Hepatocyte (in vitro differentiated cells): ENCODE measurements around the gene GRID1. TPM values are rescaled to one million over a fixed set of nuclear protein-coding genes. Genes with fewer than 3 reads are reported as not detected.

Source experiments
- DNase-seq: peaks from one replicate; pipeline ENCODE4 v3.0.0-alpha.2; 2016; ENCODE audit warnings: low spot score
- H2AFZ ChIP-seq: fragments of 200-600 bp; sonication (generic); 2 replicates; pipeline ENCODE4 v1.6.0; 2016; ENCODE audit warnings: antibody characterized with exemption, mild to moderate bottlenecking
- H3K27ac ChIP-seq: fragments of 200-600 bp; sonication (generic); 2 replicates; pipeline ENCODE4 v1.5.1; 2016; ENCODE audit warnings: mild to moderate bottlenecking
- H3K27me3 ChIP-seq: fragments of 200-600 bp; sonication (generic); 2 replicates; pipeline ENCODE4 v1.6.1; 2016
- H3K36me3 ChIP-seq: fragments of 200-600 bp; sonication (generic); replicated peaks from 2 replicates; pipeline ENCODE4 v1.5.1; 2016; ENCODE audit warnings: low read depth; ENCODE audit not compliant: insufficient read depth
- H3K4me1 ChIP-seq: fragments of 200-600 bp; sonication (generic); 2 replicates; pipeline ENCODE4 v1.5.1; 2016; ENCODE audit warnings: mild to moderate bottlenecking, moderate library complexity; ENCODE audit not compliant: insufficient read depth
- H3K4me2 ChIP-seq: fragments of 200-600 bp; sonication (generic); 2 replicates; pipeline ENCODE4 v1.6.0; 2016
- H3K4me3 ChIP-seq: fragments of 200-600 bp; sonication (generic); 2 replicates; pipeline ENCODE4 v1.5.1; 2016; ENCODE audit warnings: mild to moderate bottlenecking
- H3K79me2 ChIP-seq: fragments of 200-600 bp; sonication (generic); 2 replicates; pipeline ENCODE4 v1.6.0; 2017; ENCODE audit warnings: mild to moderate bottlenecking
- H3K9me2 ChIP-seq: fragments of 200-600 bp; sonication (generic); replicated peaks from 2 replicates; pipeline ENCODE4 v1.6.0; 2017; ENCODE audit warnings: mild to moderate bottlenecking; ENCODE audit not compliant: insufficient read depth
- H3K9me3 ChIP-seq: fragments of 200-600 bp; sonication (generic); 2 replicates; pipeline ENCODE4 v1.5.1; 2016; ENCODE audit warnings: low read depth, mild to moderate bottlenecking
- H4K20me1 ChIP-seq: fragments of 200-600 bp; sonication (generic); 2 replicates; pipeline ENCODE4 v1.6.0; 2016; ENCODE audit warnings: mild to moderate bottlenecking; ENCODE audit not compliant: insufficient read depth, poor library complexity, severe bottlenecking
- CTCF ChIP-seq: fragments of 200-600 bp; sonication (generic); IDR thresholded peaks from 2 replicates; pipeline ENCODE4 v1.5.1; 2016; ENCODE audit warnings: antibody characterized with exemption, mild to moderate bottlenecking; ENCODE audit not compliant: poor library complexity
- EZH2 ChIP-seq: fragments of 200-600 bp; sonication (generic); IDR thresholded peaks from 2 replicates; pipeline ENCODE4 v1.6.1; 2016; ENCODE audit warnings: antibody characterized with exemption, mild to moderate bottlenecking, borderline replicate concordance
- EZH2phosphoT487 ChIP-seq: fragments of 200-600 bp; sonication (generic); IDR thresholded peaks from one replicate; pipeline ENCODE4 v1.6.1; 2018; ENCODE audit warnings: antibody characterized with exemption, mild to moderate bottlenecking, low read depth, moderate library complexity; ENCODE audit not compliant: unreplicated experiment, severe bottlenecking
- WGBS: methylation state at CpG from one replicate; pipeline ENCODE4 v1.1.6; 2016; ENCODE audit warnings: low lambda C conversion rate; ENCODE audit errors: missing lambda C conversion rate; 5-methylcytosine and 5-hydroxymethylcytosine counted together
- polyA plus RNA-seq: library from polyadenylated mRNA; unstranded; fragments of >200 nt; fragmentation: Nextera tagmentation; extraction: Ambion mirVana; gene quantifications from 2 replicates; pipeline ENCODE4 v1.2.1, GENCODE V29; 2016
- total RNA-seq: library from RNA; depleted of rRNA; stranded (reverse); fragments of >200 nt; gene quantifications from 2 replicates; pipeline ENCODE4 v1.2.3, GENCODE V29; 2014

Gene GRID1
- total and polyA plus RNA-seq, 2 experiments from 2014 or later, result 0.07 to 0.37 TPM

- Histone ChIP-seq H2AFZ (no peak overlapping the region), H3K36me3 (no peaks in the 10 kb centered on the region), H3K4me1 (no peaks in the 10 kb centered on the region), H3K27me3 (no peaks in the 10 kb centered on the region), H3K4me3 (no peak overlapping the region), H3K27ac (no peak overlapping the region), H3K9me2 (no peaks in the 10 kb centered on the region), H3K79me2 (no peaks in the 10 kb centered on the region), H4K20me1 (no peaks in the 10 kb centered on the region), H3K4me2 (no peak overlapping the region), H3K9me3 (no peaks in the 10 kb centered on the region)
- TF ChIP-seq CTCF, result no peak
- 100% methylated on average over 2 of the region's 2 CpGs for whole genome bisulfite sequencing
- no peak for DNase-seq
Measured at GRCh38 chr10:86102031-86102430, 264.6 kb downstream of the GRID1 start.

GRCh38 chr10:86100581-86101061, 266.0 kb downstream of the GRID1 start:
- Histone ChIP-seq H3K36me3 (no peaks in the 10 kb centered on the region), H3K4me2 (no peak overlapping the region), H3K27ac (no peak overlapping the region), H2AFZ (no peak overlapping the region), H3K4me1 (no peaks in the 10 kb centered on the region), H3K9me2 (no peaks in the 10 kb centered on the region), H3K27me3 (no peaks in the 10 kb centered on the region), H3K79me2 (no peaks in the 10 kb centered on the region), H3K4me3 (no peak overlapping the region), H4K20me1 (no peaks in the 10 kb centered on the region), H3K9me3 (no peaks in the 10 kb centered on the region)
- DNase-seq, result peak; percentile 42
- 76% methylated on average over 5 of the region's 5 CpGs for WGBS
- TF ChIP-seq EZH2 (no peak), EZH2phosphoT487 (no peak), CTCF (peak; percentile 37)

DNA sequence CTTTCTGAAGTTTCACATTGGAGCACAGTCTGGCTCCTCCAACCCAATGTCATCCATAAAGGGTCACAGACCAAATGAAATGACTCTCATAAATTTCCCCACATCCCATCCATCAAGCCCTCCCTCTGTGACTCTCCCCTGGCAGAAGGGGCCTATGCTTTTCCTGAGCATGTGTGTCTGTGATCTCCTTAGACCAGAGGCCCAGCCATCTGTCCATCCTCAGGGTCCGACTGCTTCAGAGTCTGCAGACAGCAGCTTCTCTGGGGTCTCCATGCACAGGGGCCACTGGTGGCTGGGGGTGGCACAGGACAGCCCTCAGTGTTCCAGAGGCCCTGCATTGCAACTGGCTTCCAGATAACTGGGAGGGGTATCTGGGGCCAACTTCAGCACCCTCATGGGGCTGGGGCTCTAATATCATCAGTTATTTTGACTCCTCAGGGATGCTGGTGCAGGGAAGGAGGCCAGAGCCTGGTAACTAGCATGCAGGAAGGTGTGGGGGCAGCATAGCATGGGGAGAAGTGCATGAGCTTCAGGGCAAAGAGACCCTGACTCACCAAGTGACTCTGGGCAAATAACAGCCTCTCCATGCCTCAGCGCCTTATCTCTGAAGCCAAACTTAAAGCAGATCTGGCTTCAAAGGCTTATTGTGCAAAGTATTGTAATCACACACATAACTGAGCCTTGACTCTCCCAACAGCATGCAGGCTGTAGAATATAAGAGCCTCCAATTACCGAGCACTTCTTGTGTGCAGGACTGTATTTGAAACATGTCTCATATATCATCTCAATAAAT, 266.9 kb downstream of the GRID1 start:
- WGBS, result 41% methylated on average over 3 of the region's 3 CpGs
- no peak overlapping the region for H3K4me2 ChIP-seq
- H3K79me2 ChIP-seq, result no peaks in the 10 kb centered on the region
- no peak overlapping the region for H2AFZ ChIP-seq
- TF ChIP-seq EZH2, result no peak
- TF ChIP-seq CTCF, result no peak
- no peak for TF ChIP-seq EZH2phosphoT487
- H3K4me1 ChIP-seq, result no peaks in the 10 kb centered on the region
- no peaks in the 10 kb centered on the region for H3K27me3 ChIP-seq
- H3K36me3 ChIP-seq, result no peaks in the 10 kb centered on the region
- H3K9me2 ChIP-seq, result no peaks in the 10 kb centered on the region
- DNase-seq, result no peak
- no peak overlapping the region for H3K4me3 ChIP-seq
- H4K20me1 ChIP-seq, result no peaks in the 10 kb centered on the region
- no peak overlapping the region for H3K27ac ChIP-seq
- no peaks in the 10 kb centered on the region for H3K9me3 ChIP-seq
